Progenitor cell of endocrine pancreas (in vitro differentiated cells): Measurements from ENCODE around the gene STARD8. TPM values are rescaled to one million over a fixed set of nuclear protein-coding genes. Genes with fewer than 3 reads are reported as not detected.

Source experiments
- DNase-seq: peaks from one replicate; pipeline ENCODE4 v3.0.0; 2021; ENCODE audit warnings: low spot score; ENCODE audit not compliant: unreplicated experiment
- H3K27ac Mint-ChIP-seq: 2 replicates; pipeline ENCODE4 v1.8.0; 2021; ENCODE audit warnings: mild to moderate bottlenecking, moderate library complexity, mixed read lengths
- H3K27me3 Mint-ChIP-seq: 2 replicates; pipeline ENCODE4 v1.8.0; 2021; ENCODE audit warnings: mixed read lengths
- H3K36me3 Mint-ChIP-seq: 2 replicates; pipeline ENCODE4 v1.8.0; 2022; ENCODE audit warnings: mixed read lengths; ENCODE audit not compliant: insufficient read depth
- H3K4me1 Mint-ChIP-seq: 2 replicates; pipeline ENCODE4 v1.8.0; 2021; ENCODE audit warnings: low read depth, mixed read lengths
- H3K4me3 Mint-ChIP-seq: 2 replicates; pipeline ENCODE4 v1.8.0; 2021; ENCODE audit warnings: low read depth, mild to moderate bottlenecking, moderate library complexity, mixed read lengths
- H3K9me3 Mint-ChIP-seq: 2 replicates; pipeline ENCODE4 v1.8.0; 2021; ENCODE audit warnings: low read depth, mixed read lengths
- CTCF ChIP-seq: fragments of 200-600 bp; sonication (generic); IDR thresholded peaks from one replicate; pipeline ENCODE4 v1.5.0; 2021; ENCODE audit warnings: antibody characterized with exemption, mild to moderate bottlenecking; ENCODE audit not compliant: unreplicated experiment
- total RNA-seq: library from RNA; stranded (reverse); gene quantifications from 2 replicates; pipeline ENCODE4 v1.2.1, GENCODE V29; 2021

STARD8 gene
- total RNA-seq, 1 donor from 2014 or later = 0.60 TPM

GRCh38 chrX:68753218-68753617, 105.8 kb downstream of the STARD8 start:
- Mint-ChIP-seq H3K27ac (no peak overlapping the region), H3K4me3 (no peak overlapping the region), H3K4me1 (no peaks in the 10 kb centered on the region), H3K27me3 (no peaks in the 10 kb centered on the region), H3K9me3 (peaks cover 17% of the 10 kb centered on the region), H3K36me3 (peaks cover 1% of the 10 kb centered on the region)
- no peak for TF ChIP-seq CTCF
- no peak for DNase-seq

- no peak for DNase-seq
- Mint-ChIP-seq H3K9me3 (peaks cover 17% of the 10 kb centered on the region), H3K27ac (no peak overlapping the region), H3K4me3 (no peak overlapping the region), H3K4me1 (no peaks in the 10 kb centered on the region), H3K27me3 (no peaks in the 10 kb centered on the region), H3K36me3 (peaks cover 1% of the 10 kb centered on the region)
- TF ChIP-seq CTCF = no peak
Observed at GRCh38 chrX:68754406-68754805, 106.9 kb downstream of the STARD8 start.

- peaks cover 13% of the 10 kb centered on the region for H3K9me3 Mint-ChIP-seq
- H3K27me3 Mint-ChIP-seq = no peaks in the 10 kb centered on the region
- H3K4me3 Mint-ChIP-seq = no peak overlapping the region
- H3K36me3 Mint-ChIP-seq = peaks cover 1% of the 10 kb centered on the region
- TF ChIP-seq CTCF = no peak
- H3K4me1 Mint-ChIP-seq = no peaks in the 10 kb centered on the region
- no peak overlapping the region for H3K27ac Mint-ChIP-seq
- no peak for DNase-seq
Observed at GRCh38 chrX:68755616-68756125, 108.2 kb downstream of the STARD8 start.

- no peaks in the 10 kb centered on the region for H3K4me1 Mint-ChIP-seq
Observed at GRCh38 chrX:68757331-68757730, 109.9 kb downstream of the STARD8 start.

GRCh38 chrX:68757731-68758130, 110.3 kb downstream of the STARD8 start:
- no peak overlapping the region for H3K4me3 Mint-ChIP-seq
- peaks cover 13% of the 10 kb centered on the region for H3K9me3 Mint-ChIP-seq
- H3K36me3 Mint-ChIP-seq = peaks cover 1% of the 10 kb centered on the region
- no peaks in the 10 kb centered on the region for H3K27me3 Mint-ChIP-seq
- no peaks in the 10 kb centered on the region for H3K4me1 Mint-ChIP-seq
- H3K27ac Mint-ChIP-seq = no peak overlapping the region
- no peak for TF ChIP-seq CTCF
- DNase-seq = no peak

More at GRCh38 chrX:68757331-68757730, 109.9 kb downstream of the STARD8 start:
- no peaks in the 10 kb centered on the region for H3K27me3 Mint-ChIP-seq
- peaks cover 13% of the 10 kb centered on the region for H3K9me3 Mint-ChIP-seq
- no peak for TF ChIP-seq CTCF
- no peak for DNase-seq
- H3K4me3 Mint-ChIP-seq = no peak overlapping the region
- H3K36me3 Mint-ChIP-seq = peaks cover 1% of the 10 kb centered on the region
- H3K27ac Mint-ChIP-seq = no peak overlapping the region
